Mesothelial cell of epicardium (in vitro differentiated cells): ENCODE measurements around the gene AMZ1. TPM values are rescaled to one million over a fixed set of nuclear protein-coding genes. Genes with fewer than 3 reads are reported as not detected.

ENCODE experiments used
- DNase-seq, 2 experiments: peaks; one replicate each; pipeline ENCODE4 v3.0.0; 2021; ENCODE audit warnings: low spot score in 2 of 2; ENCODE audit not compliant: unreplicated experiment in 2 of 2
- H3K27ac Mint-ChIP-seq: 2 replicates; pipeline ENCODE4 v1.8.0; 2021; ENCODE audit warnings: mixed read lengths
- H3K27me3 Mint-ChIP-seq: 2 replicates; pipeline ENCODE4 v1.8.0; 2021; ENCODE audit warnings: low read depth, mixed read lengths
- H3K36me3 Mint-ChIP-seq: 2 replicates; pipeline ENCODE4 v1.8.0; 2021; ENCODE audit warnings: mixed read lengths
- H3K4me1 Mint-ChIP-seq: 2 replicates; pipeline ENCODE4 v1.8.0; 2021; ENCODE audit warnings: mixed read lengths
- H3K4me3 Mint-ChIP-seq: 2 replicates; pipeline ENCODE4 v1.8.0; 2021; ENCODE audit warnings: mild to moderate bottlenecking, moderate library complexity, mixed read lengths
- H3K9me3 Mint-ChIP-seq: 2 replicates; pipeline ENCODE4 v1.8.0; 2021; ENCODE audit warnings: mixed read lengths
- total RNA-seq: library from RNA; stranded (reverse); gene quantifications from 3 replicates; pipeline ENCODE4 v1.2.1, GENCODE V29; 2021
- TF ChIP-seq, protein P1 (sequence below): fragments of 200-600 bp; sonication (generic); IDR thresholded peaks from one replicate; pipeline ENCODE4 v1.5.0; 2021; ENCODE audit warnings: antibody characterized with exemption; ENCODE audit not compliant: unreplicated experiment

The AMZ1 gene
- total RNA-seq, 1 donor from 2014 or later = 0.13 TPM

DNA sequence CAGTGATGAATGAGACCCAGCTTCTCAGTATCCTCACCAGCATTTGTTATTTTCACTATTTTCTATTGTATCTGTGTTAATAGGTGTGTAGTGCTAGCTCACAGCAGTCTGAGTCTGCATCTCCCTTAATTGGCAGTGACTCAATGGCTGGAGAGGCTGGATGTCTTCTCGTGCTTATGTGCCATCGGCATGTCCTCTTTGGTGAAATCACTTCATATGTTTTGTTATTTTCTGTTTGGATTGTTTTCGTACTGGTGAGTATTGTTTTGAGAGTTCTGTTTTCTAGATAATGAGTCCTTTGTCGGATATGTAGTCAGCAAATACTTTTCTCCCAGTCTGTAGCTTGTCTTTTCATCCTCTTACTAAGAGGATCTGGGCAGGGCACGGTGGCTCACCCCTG lies 66.1 kb downstream of the AMZ1 start:
- no peak overlapping the region for H3K4me3 Mint-ChIP-seq
- no peak overlapping the region for H3K27ac Mint-ChIP-seq
- peaks cover 27% of the 10 kb centered on the region for H3K4me1 Mint-ChIP-seq

GRCh38 chr7:2754912-2755311 lies 66.9 kb downstream of the AMZ1 start:
- DNase-seq = no peak
- H3K36me3 Mint-ChIP-seq = peaks cover 26% of the 10 kb centered on the region
- peaks cover 13% of the 10 kb centered on the region for H3K9me3 Mint-ChIP-seq
- H3K4me3 Mint-ChIP-seq = no peak overlapping the region
- H3K27me3 Mint-ChIP-seq = no peaks in the 10 kb centered on the region
- TF ChIP-seq, protein P1, sequence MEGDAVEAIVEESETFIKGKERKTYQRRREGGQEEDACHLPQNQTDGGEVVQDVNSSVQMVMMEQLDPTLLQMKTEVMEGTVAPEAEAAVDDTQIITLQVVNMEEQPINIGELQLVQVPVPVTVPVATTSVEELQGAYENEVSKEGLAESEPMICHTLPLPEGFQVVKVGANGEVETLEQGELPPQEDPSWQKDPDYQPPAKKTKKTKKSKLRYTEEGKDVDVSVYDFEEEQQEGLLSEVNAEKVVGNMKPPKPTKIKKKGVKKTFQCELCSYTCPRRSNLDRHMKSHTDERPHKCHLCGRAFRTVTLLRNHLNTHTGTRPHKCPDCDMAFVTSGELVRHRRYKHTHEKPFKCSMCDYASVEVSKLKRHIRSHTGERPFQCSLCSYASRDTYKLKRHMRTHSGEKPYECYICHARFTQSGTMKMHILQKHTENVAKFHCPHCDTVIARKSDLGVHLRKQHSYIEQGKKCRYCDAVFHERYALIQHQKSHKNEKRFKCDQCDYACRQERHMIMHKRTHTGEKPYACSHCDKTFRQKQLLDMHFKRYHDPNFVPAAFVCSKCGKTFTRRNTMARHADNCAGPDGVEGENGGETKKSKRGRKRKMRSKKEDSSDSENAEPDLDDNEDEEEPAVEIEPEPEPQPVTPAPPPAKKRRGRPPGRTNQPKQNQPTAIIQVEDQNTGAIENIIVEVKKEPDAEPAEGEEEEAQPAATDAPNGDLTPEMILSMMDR = no peak
- peaks cover 36% of the 10 kb centered on the region for H3K4me1 Mint-ChIP-seq
- no peak overlapping the region for H3K27ac Mint-ChIP-seq

More for the DNA sequence above, 66.1 kb downstream of the AMZ1 start:
- TF ChIP-seq, protein P1 = no peak
- Mint-ChIP-seq H3K27me3 (no peaks in the 10 kb centered on the region), H3K9me3 (peaks cover 17% of the 10 kb centered on the region), H3K36me3 (peaks cover 32% of the 10 kb centered on the region)
- DNase-seq = no peak

DNA sequence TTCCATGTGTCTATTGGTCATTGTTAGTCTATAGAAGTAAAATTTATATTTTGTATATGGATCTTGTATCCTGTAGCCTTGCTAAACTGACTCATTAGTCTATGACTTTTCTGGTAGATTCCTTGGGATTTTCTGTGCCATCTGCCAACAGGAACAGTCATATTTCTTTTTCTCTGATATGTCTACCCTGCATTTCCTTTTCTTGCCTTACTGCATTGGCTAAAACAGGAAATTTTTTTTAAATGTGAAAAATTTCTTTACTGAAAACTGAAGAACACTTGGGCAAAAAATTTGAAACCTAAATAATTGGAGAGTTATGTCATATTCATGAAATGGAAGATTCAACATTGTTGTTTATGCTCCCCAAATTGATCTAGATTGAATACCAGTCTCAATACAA lies 67.5 kb downstream of the AMZ1 start:
- TF ChIP-seq, protein P1 = no peak
- H3K36me3 Mint-ChIP-seq = peaks cover 24% of the 10 kb centered on the region
- H3K4me1 Mint-ChIP-seq = peaks cover 42% of the 10 kb centered on the region
- peaks cover 11% of the 10 kb centered on the region for H3K9me3 Mint-ChIP-seq
- DNase-seq = no peak
- H3K27me3 Mint-ChIP-seq = no peaks in the 10 kb centered on the region
- H3K27ac Mint-ChIP-seq = no peak overlapping the region
- H3K4me3 Mint-ChIP-seq = no peak overlapping the region

GRCh38 chr7:2757361-2757903 lies 69.4 kb downstream of the AMZ1 start:
- Mint-ChIP-seq H3K27ac (peak overlapping the region; percentile 95), H3K36me3 (peaks cover 34% of the 10 kb centered on the region), H3K4me3 (peak overlapping the region; percentile 9), H3K4me1 (peaks cover 49% of the 10 kb centered on the region), H3K27me3 (no peaks in the 10 kb centered on the region), H3K9me3 (peaks cover 11% of the 10 kb centered on the region)
- TF ChIP-seq, protein P1 = no peak
- DNase-seq = no peak

DNA sequence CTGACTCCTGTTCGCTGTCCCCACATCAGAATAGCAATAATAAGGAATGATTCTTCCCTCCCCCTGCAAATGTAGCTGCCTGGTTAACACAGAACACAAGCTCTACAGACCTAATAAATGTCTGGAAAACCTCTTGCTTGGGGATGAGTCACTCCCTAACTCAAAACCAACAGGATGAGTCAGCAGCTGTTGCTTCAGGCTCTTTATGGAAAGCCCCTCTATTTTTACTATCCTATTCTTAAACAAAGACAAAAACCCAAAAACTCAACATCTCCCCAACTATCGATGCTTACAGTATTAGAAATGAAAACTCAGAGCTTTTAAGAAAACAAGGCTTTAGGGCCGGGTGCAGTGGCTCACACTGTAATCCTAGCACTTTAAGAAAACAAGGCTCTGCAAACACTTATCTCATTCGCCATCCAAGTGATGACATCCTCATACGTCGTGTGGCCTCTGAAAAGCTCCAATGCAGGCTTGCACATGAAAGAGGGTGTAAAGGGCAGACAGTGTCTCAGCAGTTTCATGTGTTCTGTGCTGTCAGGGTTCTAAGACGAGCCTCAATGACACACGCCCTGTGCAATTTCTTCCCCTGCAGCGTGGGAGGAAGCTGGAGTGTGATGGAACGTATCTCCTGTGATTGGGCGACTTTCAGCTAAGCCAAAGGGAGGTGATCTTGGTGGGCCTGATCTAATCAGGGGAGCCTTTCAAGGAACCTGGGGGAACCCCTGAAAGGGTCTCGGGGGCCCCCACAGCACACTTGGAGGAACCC lies 70.1 kb downstream of the AMZ1 start:
- peak overlapping the region; percentile 95 for H3K27ac Mint-ChIP-seq
- DNase-seq = no peak

More for the DNA sequence above, 70.1 kb downstream of the AMZ1 start:
- peaks cover 53% of the 10 kb centered on the region for H3K4me1 Mint-ChIP-seq
- TF ChIP-seq, protein P1 = no peak
- H3K4me3 Mint-ChIP-seq = peak overlapping the region; percentile 9
- H3K36me3 Mint-ChIP-seq = peaks cover 35% of the 10 kb centered on the region
- peaks cover 11% of the 10 kb centered on the region for H3K9me3 Mint-ChIP-seq
- H3K27me3 Mint-ChIP-seq = no peaks in the 10 kb centered on the region
